BE2C (cell line): ENCODE results near the gene CACNA1I.
A peak's percentile ranks its signal among the peaks of the same experiment; 100 is the strongest.

Experiments used
- DNase-seq: peaks from one replicate; pipeline ENCODE4 v3.0.0-alpha.2; 2020
- H3K27me3 ChIP-seq: fragments of 250-450 bp; sonication (Bioruptor Pico); 2 replicates; pipeline ENCODE4 v1.5.1; 2020; ENCODE audit warnings: mild to moderate bottlenecking
- H3K36me3 ChIP-seq: fragments of 250-450 bp; sonication (Bioruptor Pico); 2 replicates; pipeline ENCODE4 v1.5.1; 2020; ENCODE audit warnings: mild to moderate bottlenecking
- H3K4me1 ChIP-seq: fragments of 250-450 bp; sonication (Bioruptor Pico); 2 replicates; pipeline ENCODE4 v1.5.1; 2020
- H3K4me3 ChIP-seq: 2 replicates; pipeline ENCODE4 v1.5.1; 2011; ENCODE audit warnings: low read depth, low read length
- H3K9me3 ChIP-seq: fragments of 250-450 bp; sonication (Bioruptor Pico); 2 replicates; pipeline ENCODE4 v1.5.1; 2020
- CTCF ChIP-seq: IDR thresholded peaks from 2 replicates; pipeline ENCODE4 v1.5.1; 2012; ENCODE audit warnings: mild to moderate bottlenecking, low read depth, low read length

CACNA1I gene

GRCh38 chr22:39530116-39530515, 40.4 kb upstream of the CACNA1I start:
- no peak for DNase-seq
- no peaks in the 10 kb centered on the region for H3K9me3 ChIP-seq
- peaks cover 33% of the 10 kb centered on the region for H3K36me3 ChIP-seq
- H3K4me3 ChIP-seq, result no peak overlapping the region
- no peak for TF ChIP-seq CTCF
- no peaks in the 10 kb centered on the region for H3K27me3 ChIP-seq
- peaks cover 26% of the 10 kb centered on the region for H3K4me1 ChIP-seq

- Histone ChIP-seq H3K4me3 (no peak overlapping the region; the same call in 1 of the 2 replicates), H3K9me3 (no peaks in the 10 kb centered on the region), H3K4me1 (peaks cover 28% of the 10 kb centered on the region), H3K27me3 (no peaks in the 10 kb centered on the region), H3K36me3 (peaks cover 29% of the 10 kb centered on the region)
- TF ChIP-seq CTCF, result peak; percentile 52
- DNase-seq, result peak; percentile 67
These were observed 39.7 kb upstream of the CACNA1I start for GRCh38 chr22:39530692-39531331.

GRCh38 chr22:39532215-39533073, 38.1 kb upstream of the CACNA1I start, which contains the start of gene RPS19BP1:
RPS19BP1 (minus strand) TSS chr22:39532748; CDS start chr22:39532738, 10 bp downstream.
- H3K27me3 ChIP-seq, result no peaks in the 10 kb centered on the region
- H3K9me3 ChIP-seq, result no peaks in the 10 kb centered on the region
- no peak for TF ChIP-seq CTCF
- peaks cover 23% of the 10 kb centered on the region for H3K4me1 ChIP-seq
- H3K36me3 ChIP-seq, result peaks cover 26% of the 10 kb centered on the region
- peak; percentile 99 for DNase-seq
- H3K4me3 ChIP-seq, result peak within 1 kb of the TSS; percentile 98

- no peak overlapping the region for H3K4me3 ChIP-seq
- H3K36me3 ChIP-seq, result peaks cover 15% of the 10 kb centered on the region
- H3K27me3 ChIP-seq, result no peaks in the 10 kb centered on the region
- no peak for TF ChIP-seq CTCF
- DNase-seq, result no peak
- peaks cover 8% of the 10 kb centered on the region for H3K4me1 ChIP-seq
- no peaks in the 10 kb centered on the region for H3K9me3 ChIP-seq
These were observed 36.5 kb upstream of the CACNA1I start for GRCh38 chr22:39534092-39534506.

DNA sequence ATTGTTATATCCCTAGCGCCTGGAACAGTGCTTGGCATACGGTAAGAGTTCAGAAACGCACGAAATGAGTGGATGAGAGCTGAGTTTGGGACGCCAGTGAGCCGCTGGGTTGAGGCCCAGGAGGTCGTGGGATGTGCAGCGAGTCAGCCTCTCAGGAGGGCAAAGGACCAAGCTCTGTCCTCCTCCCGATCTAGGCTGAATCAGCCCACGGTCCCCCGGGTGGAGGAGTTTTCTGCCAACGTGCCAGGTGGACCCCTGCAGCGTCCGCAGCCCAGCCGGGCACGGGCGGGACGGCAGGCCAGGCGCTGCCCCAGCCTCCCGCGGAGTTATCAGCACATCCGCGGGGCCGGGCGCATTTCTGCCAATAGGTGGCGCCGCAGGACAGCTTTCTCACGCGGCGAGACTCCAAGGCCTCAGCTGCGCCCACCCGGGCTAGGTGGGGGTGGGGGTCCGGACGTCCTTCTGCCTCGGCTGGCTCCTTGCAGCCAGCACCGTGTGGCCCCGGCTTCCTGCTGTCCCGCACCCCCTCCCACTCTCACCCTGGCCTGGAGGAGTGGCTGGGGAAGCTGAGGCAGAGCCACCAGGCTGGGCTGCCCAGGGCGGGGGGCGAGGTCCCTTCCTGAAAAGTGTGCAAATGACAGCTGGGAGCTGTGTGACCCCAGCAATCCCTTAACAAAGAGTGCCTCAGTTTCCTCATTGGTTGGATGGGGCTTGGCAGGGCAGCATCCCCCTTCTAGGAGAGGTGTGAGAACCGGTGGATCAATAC, 35.8 kb upstream of the CACNA1I start:
- H3K9me3 ChIP-seq, result no peaks in the 10 kb centered on the region
- no peaks in the 10 kb centered on the region for H3K27me3 ChIP-seq
- peaks cover 8% of the 10 kb centered on the region for H3K4me1 ChIP-seq
- peak overlapping the region; percentile 25 for H3K4me3 ChIP-seq
- H3K36me3 ChIP-seq, result peaks cover 9% of the 10 kb centered on the region
- peak; percentile 81 for TF ChIP-seq CTCF
- peak; percentile 93 for DNase-seq
